Stimulated activated CD4-positive, alpha-beta T cell treated with anti-CD3 and anti-CD28 coated beads, Interleukin-1b, Interleukin-23, amount 100 ng/mL, for 1 hour (primary cell): ENCODE data around the gene CYP2A13.
A peak's percentile ranks its signal among the peaks of the same experiment; 100 is the strongest.
"Not testable (repeated sequence)": the region's sequence is repeated elsewhere in the genome, so short reads cannot be mapped to it uniquely, and the experiment has no call there.

ENCODE experiments used
- DNase-seq, 2 donors: peaks; one replicate each; pipeline ENCODE4 v3.0.0-alpha.2; 2020; ENCODE audit warnings: low read depth in 2 of 2

The CYP2A13 gene

DNA sequence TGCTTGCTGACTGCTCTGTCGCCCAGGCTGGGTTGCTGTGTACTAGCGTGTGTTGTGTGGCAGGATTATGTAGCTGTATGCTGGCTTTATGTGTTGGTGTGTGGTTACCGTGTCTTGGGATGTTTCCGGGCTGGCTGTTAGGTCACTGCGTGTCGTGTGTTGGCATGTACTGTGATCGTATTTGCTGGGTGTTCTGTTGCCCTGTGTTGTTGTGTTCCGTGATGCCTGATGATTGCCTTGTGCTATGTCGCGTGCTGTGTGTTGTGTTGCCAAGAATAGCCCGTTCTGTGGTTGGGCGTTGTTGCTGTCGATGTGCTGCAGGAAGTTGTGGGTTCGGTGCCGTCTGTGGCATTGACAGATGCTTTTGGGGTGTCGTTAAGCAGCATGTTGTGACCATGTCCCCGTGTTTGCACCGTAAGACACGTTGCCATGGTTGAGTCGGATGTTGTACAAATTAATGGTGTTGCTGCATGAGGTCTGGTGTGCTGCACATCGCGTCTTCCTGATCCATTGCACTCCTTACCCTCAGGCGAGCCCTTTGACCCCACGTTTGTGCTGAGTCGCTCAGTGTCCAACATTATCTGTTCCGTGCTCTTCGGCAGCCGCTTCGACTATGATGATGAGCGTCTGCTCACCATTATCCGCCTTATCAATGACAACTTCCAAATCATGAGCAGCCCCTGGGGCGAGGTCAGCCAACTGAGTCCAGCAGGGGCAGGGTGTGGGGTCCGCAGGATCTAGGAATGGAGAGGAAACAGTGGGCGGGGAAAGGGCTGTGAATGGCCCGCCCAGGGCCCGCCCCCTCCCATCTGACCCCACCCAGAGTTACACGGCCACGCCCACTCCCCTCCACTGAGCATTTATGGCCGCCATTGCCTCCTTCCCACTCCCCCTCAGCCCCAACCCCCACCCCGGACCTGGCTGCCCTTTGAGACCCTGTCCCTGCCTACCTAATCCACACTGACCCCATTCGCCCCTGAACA, 33.0 kb downstream of the CYP2A13 start:
- DNase-seq: peak in 1 of 2 donors; percentile 38

GRCh38 chr19:41122846-41123245, 34.6 kb downstream of the CYP2A13 start:
- not testable (repeated sequence) for DNase-seq

DNA sequence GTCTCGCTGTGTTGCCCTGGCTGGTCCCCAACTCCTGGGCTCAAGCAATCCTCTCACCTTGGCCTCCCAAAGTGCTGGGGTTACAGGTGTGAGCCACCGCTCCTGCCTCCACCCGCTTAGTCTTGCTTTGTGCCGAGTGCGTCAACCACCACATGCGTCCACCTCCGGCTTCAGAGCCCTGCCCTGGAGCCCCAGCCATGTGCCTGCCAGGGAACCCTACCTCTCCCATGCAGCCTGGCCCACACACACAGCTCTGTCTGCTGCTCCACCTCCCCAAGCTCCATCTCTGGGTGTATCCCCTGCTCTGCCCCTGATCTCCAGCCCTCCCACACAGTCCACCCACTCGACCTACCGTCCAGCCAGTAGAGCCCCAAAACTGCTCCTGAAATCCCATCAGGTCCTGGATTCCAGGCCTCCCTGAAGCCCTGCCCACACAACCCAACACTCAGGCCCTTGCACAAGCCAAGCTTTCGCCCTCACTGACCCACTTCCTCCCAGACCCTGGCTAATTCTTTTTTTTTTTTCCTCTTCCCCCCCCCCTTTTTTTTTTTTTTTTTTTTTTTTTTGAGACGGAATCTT, 35.6 kb downstream of the CYP2A13 start:
- no peak for DNase-seq

GRCh38 chr19:41126765-41127203, 38.5 kb downstream of the CYP2A13 start:
- peak; percentile 18 to 21 for DNase-seq

DNA sequence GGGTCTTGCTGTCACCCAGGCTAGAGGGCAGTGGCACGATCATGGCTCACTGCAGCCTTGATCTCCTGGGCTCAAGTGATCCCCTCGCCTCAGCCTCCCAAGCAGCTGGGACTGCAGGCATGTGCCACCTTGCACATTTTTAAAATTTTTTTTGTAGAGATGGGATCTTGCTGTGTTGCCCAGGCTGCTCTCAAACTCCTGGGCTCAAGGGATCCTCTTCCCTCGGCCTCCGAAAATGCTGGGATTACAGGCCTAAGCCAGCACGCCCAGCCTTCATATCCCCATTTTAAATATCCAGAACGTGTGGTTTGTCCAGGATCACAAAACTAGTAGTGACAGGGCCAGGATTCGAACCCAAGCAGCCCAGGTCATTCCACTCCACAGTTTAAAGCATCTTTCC, 39.1 kb downstream of the CYP2A13 start:
- DNase-seq: not testable (repeated sequence)

GRCh38 chr19:41127801-41128300, 39.6 kb downstream of the CYP2A13 start:
- peak; percentile 69 to 70 for DNase-seq

- DNase-seq: no peak
Measured at GRCh38 chr19:41128692-41129091, 40.4 kb downstream of the CYP2A13 start.

- DNase-seq: no peak
Measured at GRCh38 chr19:41131186-41131585, 42.9 kb downstream of the CYP2A13 start.

DNA sequence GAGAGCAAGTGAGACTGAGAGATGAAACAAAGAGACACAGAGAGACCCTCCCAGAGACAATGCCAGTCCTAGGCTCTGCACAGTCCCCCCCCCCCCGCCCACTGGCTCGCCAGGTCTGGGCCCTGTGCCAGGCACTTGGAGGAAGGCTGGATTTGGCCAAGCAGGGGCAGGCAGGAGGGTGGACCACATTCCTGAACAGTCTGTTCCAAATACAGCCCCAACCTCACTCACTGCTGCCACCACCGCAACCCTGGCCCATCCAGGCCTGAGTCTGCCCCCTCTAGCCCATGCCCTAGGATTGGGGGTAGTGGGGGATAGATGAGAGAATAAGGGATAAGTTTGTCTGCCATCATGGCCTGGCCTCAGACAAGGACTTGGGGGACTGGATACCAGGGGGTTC, 45.0 kb downstream of the CYP2A13 start:
- no peak for DNase-seq

DNA sequence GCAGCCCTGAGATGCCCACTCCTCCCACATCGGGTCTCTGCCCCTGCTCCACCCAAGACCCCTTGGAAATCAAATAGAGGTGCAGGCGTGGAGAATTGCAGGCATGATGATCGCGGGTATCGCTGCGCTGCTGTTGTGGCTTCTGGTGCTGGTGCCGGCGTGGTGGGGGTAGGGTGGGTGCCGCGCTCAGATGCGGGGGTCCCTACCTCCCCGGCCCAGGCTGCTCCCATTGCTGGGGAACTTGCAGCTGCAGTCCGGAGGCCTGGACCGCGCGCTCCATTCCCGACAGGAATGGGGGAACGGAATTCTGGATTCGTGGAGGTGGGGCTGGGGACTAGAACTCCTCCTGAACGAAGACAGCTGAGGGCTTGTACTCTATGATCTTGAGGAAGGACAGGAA, 46.4 kb downstream of the CYP2A13 start:
- DNase-seq: no peak

- DNase-seq: not testable (repeated sequence)
Measured at GRCh38 chr19:41135390-41136384, 47.4 kb downstream of the CYP2A13 start.

GRCh38 chr19:41136636-41137455, 48.6 kb downstream of the CYP2A13 start:
- DNase-seq: no peak

- DNase-seq: peak; percentile 78 to 80
Measured at GRCh38 chr19:41144403-41144802, 56.2 kb downstream of the CYP2A13 start.
